HG02884 (cell line): Measurements from ENCODE around the gene CELSR2.
"Not testable (repeated sequence)": the region's sequence is repeated elsewhere in the genome, so short reads cannot be mapped to it uniquely, and the experiment has no call there.

ENCODE experiments used
- ATAC-seq: cut with Tn5 transposase; IDR thresholded peaks from one replicate; pipeline ENCODE4 v1.9.1; 2021; ENCODE audit warnings: mild to moderate bottlenecking, moderate library complexity; ENCODE audit not compliant: unreplicated experiment

Gene CELSR2

GRCh38 chr1:109274533-109275476, 25.5 kb downstream of the CELSR2 start:
- no peak for ATAC-seq

DNA sequence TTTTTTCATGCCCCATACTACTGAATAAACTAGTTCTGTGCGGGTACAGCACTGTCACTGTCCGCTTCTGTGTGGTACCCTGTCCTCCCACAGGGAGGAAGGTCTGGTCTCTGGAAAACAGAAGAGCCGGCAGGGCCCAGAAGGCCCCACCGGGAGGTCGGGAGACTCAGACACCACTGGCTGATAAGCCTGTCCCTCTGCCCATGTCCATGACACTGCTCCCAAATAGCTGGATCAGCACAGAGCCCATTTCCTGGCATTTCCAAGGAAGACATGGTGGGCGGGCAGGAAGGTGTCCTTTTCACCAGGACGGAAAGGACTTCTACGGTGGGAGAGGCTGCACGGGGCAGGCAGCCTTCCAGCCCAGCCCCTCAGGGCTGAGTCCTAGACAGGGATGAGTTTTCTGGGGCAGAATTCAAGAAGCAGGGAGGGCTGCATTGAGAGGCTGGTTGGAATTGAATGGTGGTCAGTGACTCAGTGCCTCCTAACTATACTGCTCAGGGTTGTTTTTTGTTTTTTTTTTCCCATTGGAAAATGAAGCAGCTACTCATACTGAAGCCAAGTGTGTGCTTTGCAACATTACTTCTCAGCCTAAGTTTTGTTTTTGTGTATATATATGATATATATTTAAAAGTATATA, 26.5 kb downstream of the CELSR2 start:
- ATAC-seq: no peak

DNA sequence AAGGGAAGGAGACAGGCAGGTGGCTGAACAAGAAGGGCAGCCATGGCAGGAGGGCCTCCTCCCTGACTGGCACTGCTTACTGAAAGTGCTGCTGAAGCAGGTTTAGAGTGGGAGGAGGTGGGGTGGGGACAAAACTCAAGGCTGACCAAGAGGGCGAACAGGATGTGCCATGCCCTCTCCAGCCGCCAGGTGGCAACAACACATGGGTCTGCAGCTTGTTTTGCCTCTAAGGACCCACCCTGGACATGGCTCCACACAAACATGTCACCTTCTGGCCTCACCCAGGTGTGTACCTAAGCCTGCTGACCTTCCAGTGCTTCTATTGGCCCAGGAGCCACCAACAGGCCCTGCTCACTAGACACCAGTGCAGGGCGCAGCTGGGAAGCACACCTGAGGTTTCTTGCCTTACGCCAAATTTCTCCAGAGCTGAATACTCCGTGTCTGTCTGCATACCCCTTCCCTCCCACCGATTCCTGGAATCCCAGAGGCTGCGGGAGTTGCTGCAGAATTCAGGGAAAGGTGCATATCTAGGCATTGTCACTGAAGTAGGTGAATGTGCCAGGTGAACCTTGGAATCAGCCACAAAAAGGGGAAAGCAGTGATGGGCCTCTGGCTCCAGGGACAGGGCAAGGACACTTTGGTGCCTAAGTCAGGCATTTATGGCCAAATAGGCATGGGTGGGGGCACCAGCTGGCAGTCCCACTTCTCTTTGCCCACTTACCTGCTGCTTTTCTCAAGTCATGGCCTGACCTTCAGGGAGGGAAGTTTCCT, 28.3 kb downstream of the CELSR2 start:
- ATAC-seq: peak; percentile 82

DNA sequence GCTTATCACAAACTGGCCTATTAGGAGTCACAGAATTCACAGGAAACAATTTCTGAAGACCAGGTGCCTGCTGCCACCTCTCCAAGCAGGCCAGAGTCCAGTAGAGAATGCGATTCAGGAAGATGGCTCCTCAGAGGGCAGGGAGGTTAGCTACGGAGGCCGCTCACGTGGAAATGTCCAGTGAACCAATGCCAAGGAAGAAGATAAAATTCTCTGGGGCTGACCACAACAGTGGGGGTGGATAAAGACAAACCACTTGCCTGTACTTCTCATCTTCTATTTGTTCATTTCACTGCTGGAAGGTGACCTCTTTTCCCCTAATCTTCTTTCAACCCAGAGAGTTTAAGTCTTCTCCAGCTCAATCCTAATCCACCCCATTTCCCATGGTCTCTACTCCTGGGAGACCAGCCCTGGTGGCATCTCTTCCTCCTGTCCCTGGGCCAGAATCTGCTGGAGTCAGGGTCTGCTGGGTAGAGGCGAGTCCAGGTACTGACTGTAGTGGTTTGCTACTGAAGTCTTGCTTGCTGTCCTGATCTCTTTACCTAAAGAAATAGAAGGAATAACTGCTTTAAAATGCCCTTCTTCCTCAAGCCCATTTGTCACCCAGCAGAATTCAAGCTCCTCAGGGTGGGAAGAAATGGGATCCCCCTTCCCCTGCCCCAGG, 30.4 kb downstream of the CELSR2 start:
- no peak for ATAC-seq

DNA sequence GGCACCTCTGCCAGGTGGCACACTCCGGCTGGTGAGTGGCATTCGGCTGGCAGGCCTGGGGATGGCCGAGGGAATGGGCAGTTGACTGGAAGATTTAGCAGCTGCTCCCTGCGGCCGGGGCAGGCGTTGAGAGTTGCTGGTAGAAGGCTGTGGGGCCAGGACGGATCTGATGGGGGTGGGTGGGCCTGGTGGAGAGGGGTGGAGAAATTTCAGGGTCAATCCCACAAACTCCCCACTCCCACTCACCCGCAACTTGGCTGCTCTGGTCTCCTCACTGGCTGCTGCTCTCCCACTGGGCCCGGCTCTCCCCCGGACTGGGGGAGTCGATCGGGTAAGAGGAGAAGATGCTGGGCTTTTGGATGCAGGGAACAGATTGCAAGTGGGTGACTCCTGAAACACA, 31.5 kb downstream of the CELSR2 start:
- no peak for ATAC-seq

- ATAC-seq: no peak
Observed at GRCh38 chr1:109281680-109282496, 32.5 kb downstream of the CELSR2 start.

- no peak for ATAC-seq
Observed at GRCh38 chr1:109282497-109282951, 33.2 kb downstream of the CELSR2 start.

- peak; percentile 93 for ATAC-seq
Observed at GRCh38 chr1:109282952-109283747, 33.8 kb downstream of the CELSR2 start, which contains the start of gene PSRC1. Gene PSRC1 (minus strand): TSS chr1:109283145.

DNA sequence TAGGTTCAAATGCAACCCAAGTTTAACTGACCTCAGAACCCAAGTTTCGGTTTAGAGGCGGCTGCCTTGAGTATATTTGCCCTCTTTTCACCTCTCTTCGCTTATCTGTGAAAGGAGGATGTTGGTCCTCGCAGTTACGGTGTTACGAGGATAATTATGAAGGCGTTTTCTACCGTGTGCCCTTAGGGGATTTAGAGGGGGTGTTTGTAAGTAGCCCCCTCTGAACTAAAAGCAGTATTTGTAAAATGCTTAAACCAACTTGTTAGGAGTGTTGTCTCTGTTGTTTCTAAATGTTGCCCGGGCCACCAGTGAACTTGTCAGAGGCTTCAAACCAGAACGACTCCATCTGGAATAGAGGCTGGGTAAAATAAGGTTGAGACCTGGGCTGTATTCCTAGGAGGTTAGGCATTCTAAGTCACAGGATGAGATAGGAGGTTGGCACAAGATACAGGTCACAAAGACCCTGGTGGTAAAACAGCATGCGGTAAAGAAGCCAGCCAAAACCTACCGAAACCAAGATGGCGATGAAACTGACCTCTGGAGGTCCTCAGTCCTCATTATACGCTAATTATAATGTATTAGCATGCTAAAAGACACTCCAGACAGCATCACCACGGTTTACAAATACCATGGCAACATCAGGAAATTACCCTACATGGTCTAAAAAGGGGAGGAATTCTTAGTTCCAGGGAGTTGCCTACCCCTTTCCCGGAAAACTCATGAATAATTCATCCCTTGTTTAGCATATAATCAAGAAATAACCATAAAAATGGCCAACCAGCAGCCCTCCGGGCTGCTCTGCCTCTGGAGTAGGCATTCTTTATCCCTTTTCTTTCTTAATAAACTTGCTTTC, 34.6 kb downstream of the CELSR2 start:
- ATAC-seq: no peak

- not testable (repeated sequence) for ATAC-seq
Observed at GRCh38 chr1:109286762-109287161, 37.4 kb downstream of the CELSR2 start.

DNA sequence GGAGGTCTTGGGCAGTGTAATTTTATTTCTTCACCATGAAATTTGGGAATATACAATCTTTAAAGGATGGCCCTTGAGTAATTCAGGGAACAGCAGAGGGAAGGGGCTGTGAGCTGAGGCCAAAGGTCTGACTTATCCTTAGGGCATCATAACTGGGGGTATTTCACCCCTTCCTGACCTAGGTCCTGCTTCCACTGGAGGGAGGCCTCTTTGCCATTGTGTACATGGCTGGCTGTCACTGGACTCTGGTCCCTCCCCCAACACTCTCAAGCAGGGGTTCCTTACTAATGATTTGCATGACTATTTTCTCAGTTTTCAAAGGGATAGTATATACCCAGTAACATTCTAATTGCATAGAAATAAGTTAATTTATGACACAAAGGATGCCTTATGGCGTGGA, 40.8 kb downstream of the CELSR2 start:
- no peak for ATAC-seq

DNA sequence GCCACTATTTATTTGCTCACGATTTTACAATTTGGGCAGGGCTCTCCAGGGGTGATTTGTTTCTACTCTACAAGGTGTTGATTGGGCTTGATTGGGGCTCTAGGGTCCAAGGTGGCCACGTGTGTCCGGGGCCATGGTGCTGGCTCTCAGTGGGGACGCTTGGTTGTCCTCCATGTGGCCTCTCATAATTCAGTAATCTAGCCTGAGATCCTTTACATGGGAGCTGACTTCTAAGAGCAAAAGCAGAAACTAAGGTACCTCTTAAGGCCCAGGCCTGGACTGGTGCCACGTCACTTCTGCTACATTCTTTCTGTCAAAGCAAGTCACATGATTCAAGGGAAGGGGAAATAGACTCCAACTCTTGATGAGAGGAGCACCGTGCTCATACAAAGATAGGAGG, 41.7 kb downstream of the CELSR2 start:
- ATAC-seq: no peak

DNA sequence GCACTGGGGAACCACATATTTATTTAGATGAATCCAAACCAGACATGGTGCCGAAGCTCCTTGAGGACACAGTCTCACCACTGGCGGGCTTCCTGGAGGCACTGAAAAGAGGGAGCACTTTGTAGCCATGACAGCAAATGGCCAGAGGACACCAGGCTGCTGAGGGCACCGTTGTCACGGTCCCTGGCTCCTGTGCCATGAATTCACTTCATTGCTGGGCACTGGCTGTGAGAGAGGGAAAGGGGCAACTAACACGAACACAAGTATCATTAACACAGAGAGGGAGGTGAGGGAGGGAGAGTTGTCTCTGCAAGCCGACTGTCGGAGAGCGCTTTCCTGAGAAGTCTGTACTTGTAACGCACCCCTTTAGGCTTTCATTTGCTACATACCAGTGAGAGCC, 43.0 kb downstream of the CELSR2 start:
- no peak for ATAC-seq

- ATAC-seq: no peak
Observed at GRCh38 chr1:109293026-109293425, 43.7 kb downstream of the CELSR2 start.

DNA sequence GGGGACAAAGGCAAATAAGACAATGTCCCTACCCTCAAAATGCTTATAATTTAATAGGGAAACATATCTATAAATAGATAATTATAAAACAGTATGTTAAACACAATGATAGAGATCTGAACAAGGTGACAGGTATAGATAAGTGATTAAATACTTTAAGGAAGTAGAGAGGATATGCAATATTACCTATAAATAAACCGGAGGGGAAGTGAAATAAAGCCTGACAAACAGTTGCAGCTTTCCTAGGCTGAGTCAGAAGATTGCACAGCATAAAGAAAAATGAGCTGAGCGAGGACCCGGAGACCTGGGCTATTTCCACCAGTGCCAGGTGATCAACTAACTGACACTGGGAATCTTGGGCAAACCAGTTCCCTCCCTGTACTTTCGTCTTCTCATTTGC, 45.1 kb downstream of the CELSR2 start:
- no peak for ATAC-seq

DNA sequence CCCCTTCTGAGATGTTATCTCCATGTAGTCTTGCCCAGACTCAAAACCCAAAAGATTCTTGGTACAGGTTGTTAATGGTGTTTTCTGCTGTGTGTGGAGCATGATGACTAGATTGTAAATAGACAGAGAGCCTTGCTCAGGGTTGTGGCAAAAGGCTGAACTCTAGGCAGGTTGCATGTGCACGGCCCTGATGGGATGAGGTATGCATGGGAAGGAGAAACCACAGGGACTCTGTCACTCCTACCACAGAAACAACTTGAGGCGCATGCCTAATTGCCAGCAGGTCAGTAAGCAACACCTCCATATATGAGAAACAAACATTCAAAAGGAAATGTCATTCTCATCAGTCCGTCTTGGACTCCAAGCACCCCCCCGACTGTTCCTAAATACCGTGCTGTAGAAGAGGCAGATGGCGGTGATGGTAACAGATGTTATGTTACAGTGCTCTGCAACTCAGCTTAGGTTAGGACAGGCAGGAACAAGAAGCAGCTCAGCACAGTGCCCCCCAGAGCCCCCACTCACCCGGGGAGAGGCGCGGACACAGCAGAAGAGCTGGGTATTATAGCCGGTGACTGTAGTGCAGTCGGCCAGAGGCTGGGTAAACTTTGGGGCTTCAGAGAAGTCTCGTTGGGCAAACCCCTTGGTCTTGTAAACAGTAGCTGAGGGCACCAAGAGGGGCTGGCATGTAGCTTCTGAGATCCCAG, 46.5 kb downstream of the CELSR2 start:
- ATAC-seq: no peak

DNA sequence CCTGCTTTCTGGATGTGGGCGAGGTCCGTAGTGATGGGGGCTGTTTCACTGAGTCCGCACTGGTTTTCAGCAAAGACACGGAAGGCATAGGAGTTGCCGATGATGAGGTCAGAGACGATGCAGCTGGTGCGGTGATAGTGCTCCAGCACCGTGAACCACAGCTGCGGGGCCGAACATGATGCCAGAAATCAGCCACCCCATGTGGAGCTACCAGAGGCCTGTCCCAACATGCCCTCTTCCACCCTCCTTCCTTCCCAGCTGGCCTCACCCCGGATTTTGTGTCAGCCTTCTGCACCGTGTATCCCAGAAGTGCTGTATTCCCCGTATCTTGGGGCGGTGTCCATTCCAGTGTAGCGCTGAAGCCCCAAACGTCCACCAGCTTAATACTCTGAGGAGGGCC, 47.4 kb downstream of the CELSR2 start:
- ATAC-seq: no peak
